Neural cell (in vitro differentiated cells): ENCODE data around the gene COL25A1. TPM values are rescaled to one million over a fixed set of nuclear protein-coding genes. Genes with fewer than 3 reads are reported as not detected.

ENCODE experiments used
- H2AFZ ChIP-seq: fragments of 200-600, 300-800 bp; sonication (generic), shearing (Covaris generic); 2 replicates; pipeline ENCODE4 v1.6.0; 2014; ENCODE audit warnings: low read depth, mild to moderate bottlenecking, antibody characterized with exemption, low read length, moderate library complexity
- H3F3A ChIP-seq: fragments of 200-600 bp; shearing (Covaris generic); 2 replicates; pipeline ENCODE4 v1.6.1; 2016; ENCODE audit warnings: mild to moderate bottlenecking, moderate library complexity, mixed read lengths, antibody characterized with exemption, low read length; ENCODE audit not compliant: insufficient read depth, poor library complexity, severe bottlenecking
- H3K27ac ChIP-seq: fragments of 200-600, 300-800 bp; sonication (generic), shearing (Covaris generic); 2 replicates; pipeline ENCODE4 v1.5.1; 2014; ENCODE audit warnings: mild to moderate bottlenecking, low read length, moderate library complexity
- H3K27me3 ChIP-seq: fragments of 300-800, 200-600 bp; sonication (generic), shearing (Covaris generic); 2 replicates; pipeline ENCODE4 v1.6.0; 2014; ENCODE audit warnings: mild to moderate bottlenecking, low read depth, low read length, moderate library complexity; ENCODE audit not compliant: insufficient read depth
- H3K36me3 ChIP-seq: fragments of 300-800, 200-600 bp; sonication (generic), shearing (Covaris generic); 2 replicates; pipeline ENCODE4 v1.5.1; 2014; ENCODE audit warnings: mild to moderate bottlenecking, antibody characterized with exemption, low read length, moderate library complexity; ENCODE audit not compliant: insufficient read depth
- H3K4me2 ChIP-seq: fragments of 300-800, 200-600 bp; sonication (generic), shearing (Covaris generic); 2 replicates; pipeline ENCODE4 v1.6.0; 2014; ENCODE audit warnings: mild to moderate bottlenecking, low read length
- H3K4me3 ChIP-seq: fragments of 300-800, 200-600 bp; sonication (generic), shearing (Covaris generic); 2 replicates; pipeline ENCODE4 v1.5.1; 2014; ENCODE audit warnings: mild to moderate bottlenecking, low read length, moderate library complexity
- H3K79me2 ChIP-seq: fragments of 200-600 bp; shearing (Covaris generic); replicated peaks from 2 replicates; pipeline ENCODE4 v1.6.0; 2014; ENCODE audit warnings: mild to moderate bottlenecking, low read length, moderate library complexity; ENCODE audit not compliant: insufficient read depth
- H3K9ac ChIP-seq: fragments of 300-800, 200-600 bp; sonication (generic), shearing (Covaris generic); 2 replicates; pipeline ENCODE4 v1.6.1; 2016; ENCODE audit warnings: mild to moderate bottlenecking, low read length, mixed read lengths
- H3K9me2 ChIP-seq: fragments of 200-600 bp; shearing (Covaris generic); 2 replicates; pipeline ENCODE4 v1.6.1; 2016; ENCODE audit warnings: mild to moderate bottlenecking, low read length, mixed read lengths; ENCODE audit not compliant: insufficient read depth
- H3K9me3 ChIP-seq: fragments of 200-600, 300-800 bp; sonication (generic), shearing (Covaris generic); 2 replicates; pipeline ENCODE4 v1.6.1; 2016; ENCODE audit warnings: mild to moderate bottlenecking, mixed run types, low read length, moderate library complexity, mixed read lengths
- H4K20me1 ChIP-seq: fragments of 200-600 bp; shearing (Covaris generic); 2 replicates; pipeline ENCODE4 v1.6.1; 2016; ENCODE audit warnings: mild to moderate bottlenecking, mixed run types; ENCODE audit not compliant: insufficient read depth
- EP300 ChIP-seq: fragments of 450-650 bp; conservative IDR thresholded peaks from 2 replicates; pipeline ENCODE4 v1.6.1; 2014; ENCODE audit warnings: antibody characterized with exemption, mild to moderate bottlenecking, moderate library complexity; ENCODE audit not compliant: poor library complexity, severe bottlenecking
- EZH2 ChIP-seq: fragments of 200-600, 300-800 bp; shearing (Covaris generic), sonication (generic); IDR thresholded peaks from 2 replicates; pipeline ENCODE4 v1.6.1; 2014; ENCODE audit warnings: antibody characterized with exemption, low read length, borderline replicate concordance, mild to moderate bottlenecking; ENCODE audit not compliant: insufficient read depth, poor library complexity, severe bottlenecking
- MXI1 ChIP-seq: fragments of 450-650 bp; conservative IDR thresholded peaks from 2 replicates; pipeline ENCODE4 v1.6.1; 2014; ENCODE audit warnings: antibody characterized with exemption, mild to moderate bottlenecking; ENCODE audit not compliant: poor library complexity, severe bottlenecking
- POLR2AphosphoS5 ChIP-seq: IDR thresholded peaks from 2 replicates; pipeline ENCODE4 v1.6.1; 2012
- RAD21 ChIP-seq: fragments of 450-650 bp; conservative IDR thresholded peaks from 2 replicates; pipeline ENCODE4 v1.6.1; 2014; ENCODE audit warnings: antibody characterized with exemption, mild to moderate bottlenecking, moderate library complexity
- SMC3 ChIP-seq: fragments of 450-650 bp; conservative IDR thresholded peaks from 2 replicates; pipeline ENCODE4 v1.6.1; 2014; ENCODE audit warnings: antibody characterized with exemption, mild to moderate bottlenecking, moderate library complexity; ENCODE audit not compliant: poor library complexity
- TAF1 ChIP-seq: IDR thresholded peaks from 2 replicates; pipeline ENCODE4 v1.6.1; 2012; ENCODE audit warnings: low read depth
- polyA plus RNA-seq: library from polyadenylated mRNA; depleted of rRNA; stranded (reverse); fragments of >200 nt; gene quantifications from 2 replicates; pipeline ENCODE4 v1.2.3, GENCODE V29; 2014
- TF ChIP-seq, protein P1 (sequence below): IDR thresholded peaks from 2 replicates; pipeline ENCODE4 v1.6.1; 2012; ENCODE audit warnings: borderline replicate concordance
- TF ChIP-seq, protein P2 (sequence below): fragments of 450-650 bp; IDR thresholded peaks from 2 replicates; pipeline ENCODE4 v1.5.1; 2014; ENCODE audit warnings: antibody characterized with exemption, mild to moderate bottlenecking, moderate library complexity; ENCODE audit not compliant: poor library complexity, severe bottlenecking

The COL25A1 gene
- polyA plus RNA-seq, 1 donor from 2014 or later = 32.3 TPM

DNA sequence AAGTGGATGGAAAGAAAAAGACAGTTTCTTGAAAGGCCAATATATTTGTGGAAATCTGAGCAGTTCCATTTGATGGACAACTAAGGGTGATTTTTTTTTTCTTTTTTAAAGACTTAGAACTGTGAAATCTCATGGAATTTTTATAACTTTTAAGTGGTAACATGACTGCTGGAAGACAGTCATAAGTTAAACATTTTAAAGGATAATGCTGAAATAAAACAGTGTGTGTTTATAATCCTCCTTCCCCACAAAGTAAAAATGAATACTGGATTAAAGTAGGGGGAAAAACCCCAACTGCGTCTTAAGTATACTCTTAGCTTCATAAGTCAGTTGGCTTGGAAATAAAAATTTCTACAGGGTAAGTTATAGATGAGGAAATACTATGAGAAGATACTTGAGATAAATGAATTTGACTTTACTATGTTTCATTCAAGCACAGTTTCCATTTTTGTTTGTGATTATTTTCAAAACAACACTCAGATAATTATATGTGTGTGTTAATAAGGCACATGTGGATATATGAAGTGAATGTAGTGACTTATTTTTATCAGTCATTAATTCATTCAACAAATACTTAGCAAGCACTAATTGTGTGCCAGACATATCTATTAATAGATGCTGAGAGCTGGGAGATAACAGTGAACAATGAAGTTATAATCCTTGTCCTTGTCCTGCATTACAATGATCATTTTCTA is 410.4 kb downstream of the COL25A1 start:
- Histone ChIP-seq H4K20me1 (no peaks in the 10 kb centered on the region), H3K27me3 (no peaks in the 10 kb centered on the region), H3K9ac (no peak overlapping the region), H3K9me2 (no peaks in the 10 kb centered on the region), H3K4me2 (no peak overlapping the region), H3F3A (no peaks in the 10 kb centered on the region), H3K9me3 (no peaks in the 10 kb centered on the region), H3K79me2 (no peaks in the 10 kb centered on the region), H3K36me3 (no peaks in the 10 kb centered on the region), H2AFZ (no peak overlapping the region), H3K4me3 (no peak overlapping the region), H3K27ac (no peak overlapping the region)
- TF ChIP-seq SMC3 (no peak), MXI1 (no peak), TAF1 (no peak), EP300 (no peak)
- TF ChIP-seq, protein P1, sequence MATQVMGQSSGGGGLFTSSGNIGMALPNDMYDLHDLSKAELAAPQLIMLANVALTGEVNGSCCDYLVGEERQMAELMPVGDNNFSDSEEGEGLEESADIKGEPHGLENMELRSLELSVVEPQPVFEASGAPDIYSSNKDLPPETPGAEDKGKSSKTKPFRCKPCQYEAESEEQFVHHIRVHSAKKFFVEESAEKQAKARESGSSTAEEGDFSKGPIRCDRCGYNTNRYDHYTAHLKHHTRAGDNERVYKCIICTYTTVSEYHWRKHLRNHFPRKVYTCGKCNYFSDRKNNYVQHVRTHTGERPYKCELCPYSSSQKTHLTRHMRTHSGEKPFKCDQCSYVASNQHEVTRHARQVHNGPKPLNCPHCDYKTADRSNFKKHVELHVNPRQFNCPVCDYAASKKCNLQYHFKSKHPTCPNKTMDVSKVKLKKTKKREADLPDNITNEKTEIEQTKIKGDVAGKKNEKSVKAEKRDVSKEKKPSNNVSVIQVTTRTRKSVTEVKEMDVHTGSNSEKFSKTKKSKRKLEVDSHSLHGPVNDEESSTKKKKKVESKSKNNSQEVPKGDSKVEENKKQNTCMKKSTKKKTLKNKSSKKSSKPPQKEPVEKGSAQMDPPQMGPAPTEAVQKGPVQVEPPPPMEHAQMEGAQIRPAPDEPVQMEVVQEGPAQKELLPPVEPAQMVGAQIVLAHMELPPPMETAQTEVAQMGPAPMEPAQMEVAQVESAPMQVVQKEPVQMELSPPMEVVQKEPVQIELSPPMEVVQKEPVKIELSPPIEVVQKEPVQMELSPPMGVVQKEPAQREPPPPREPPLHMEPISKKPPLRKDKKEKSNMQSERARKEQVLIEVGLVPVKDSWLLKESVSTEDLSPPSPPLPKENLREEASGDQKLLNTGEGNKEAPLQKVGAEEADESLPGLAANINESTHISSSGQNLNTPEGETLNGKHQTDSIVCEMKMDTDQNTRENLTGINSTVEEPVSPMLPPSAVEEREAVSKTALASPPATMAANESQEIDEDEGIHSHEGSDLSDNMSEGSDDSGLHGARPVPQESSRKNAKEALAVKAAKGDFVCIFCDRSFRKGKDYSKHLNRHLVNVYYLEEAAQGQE = no peak
- TF ChIP-seq, protein P2, sequence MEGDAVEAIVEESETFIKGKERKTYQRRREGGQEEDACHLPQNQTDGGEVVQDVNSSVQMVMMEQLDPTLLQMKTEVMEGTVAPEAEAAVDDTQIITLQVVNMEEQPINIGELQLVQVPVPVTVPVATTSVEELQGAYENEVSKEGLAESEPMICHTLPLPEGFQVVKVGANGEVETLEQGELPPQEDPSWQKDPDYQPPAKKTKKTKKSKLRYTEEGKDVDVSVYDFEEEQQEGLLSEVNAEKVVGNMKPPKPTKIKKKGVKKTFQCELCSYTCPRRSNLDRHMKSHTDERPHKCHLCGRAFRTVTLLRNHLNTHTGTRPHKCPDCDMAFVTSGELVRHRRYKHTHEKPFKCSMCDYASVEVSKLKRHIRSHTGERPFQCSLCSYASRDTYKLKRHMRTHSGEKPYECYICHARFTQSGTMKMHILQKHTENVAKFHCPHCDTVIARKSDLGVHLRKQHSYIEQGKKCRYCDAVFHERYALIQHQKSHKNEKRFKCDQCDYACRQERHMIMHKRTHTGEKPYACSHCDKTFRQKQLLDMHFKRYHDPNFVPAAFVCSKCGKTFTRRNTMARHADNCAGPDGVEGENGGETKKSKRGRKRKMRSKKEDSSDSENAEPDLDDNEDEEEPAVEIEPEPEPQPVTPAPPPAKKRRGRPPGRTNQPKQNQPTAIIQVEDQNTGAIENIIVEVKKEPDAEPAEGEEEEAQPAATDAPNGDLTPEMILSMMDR = no peak

DNA sequence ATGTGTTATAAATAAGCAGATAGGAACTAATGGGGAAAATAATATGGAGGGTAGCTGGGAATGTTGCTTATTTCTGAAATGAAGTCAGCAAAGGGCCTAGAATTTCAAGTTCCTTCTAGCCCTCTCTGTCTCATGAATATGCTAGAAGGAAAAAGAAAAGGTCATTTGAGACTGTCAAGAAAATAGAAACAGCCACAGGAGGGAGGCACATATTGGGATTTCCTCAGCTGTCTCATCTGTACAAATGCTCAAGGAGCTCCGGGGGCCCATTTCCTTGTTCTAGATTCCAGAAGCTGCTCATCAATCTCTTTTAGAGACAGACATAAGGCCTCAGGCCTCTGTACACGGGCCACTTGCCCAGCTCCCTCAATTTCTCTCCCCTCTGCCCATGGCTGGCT is 412.0 kb downstream of the COL25A1 start:
- Histone ChIP-seq H3F3A (no peaks in the 10 kb centered on the region), H3K9ac (no peak overlapping the region), H3K4me2 (no peak overlapping the region), H2AFZ (no peak overlapping the region), H3K9me2 (no peaks in the 10 kb centered on the region), H3K36me3 (no peaks in the 10 kb centered on the region), H4K20me1 (no peaks in the 10 kb centered on the region), H3K9me3 (no peaks in the 10 kb centered on the region), H3K79me2 (no peaks in the 10 kb centered on the region), H3K27ac (no peak overlapping the region), H3K4me3 (no peak overlapping the region), H3K27me3 (no peaks in the 10 kb centered on the region)
- no peak for TF ChIP-seq RAD21
- no peak for TF ChIP-seq EP300
- TF ChIP-seq MXI1 = no peak

DNA sequence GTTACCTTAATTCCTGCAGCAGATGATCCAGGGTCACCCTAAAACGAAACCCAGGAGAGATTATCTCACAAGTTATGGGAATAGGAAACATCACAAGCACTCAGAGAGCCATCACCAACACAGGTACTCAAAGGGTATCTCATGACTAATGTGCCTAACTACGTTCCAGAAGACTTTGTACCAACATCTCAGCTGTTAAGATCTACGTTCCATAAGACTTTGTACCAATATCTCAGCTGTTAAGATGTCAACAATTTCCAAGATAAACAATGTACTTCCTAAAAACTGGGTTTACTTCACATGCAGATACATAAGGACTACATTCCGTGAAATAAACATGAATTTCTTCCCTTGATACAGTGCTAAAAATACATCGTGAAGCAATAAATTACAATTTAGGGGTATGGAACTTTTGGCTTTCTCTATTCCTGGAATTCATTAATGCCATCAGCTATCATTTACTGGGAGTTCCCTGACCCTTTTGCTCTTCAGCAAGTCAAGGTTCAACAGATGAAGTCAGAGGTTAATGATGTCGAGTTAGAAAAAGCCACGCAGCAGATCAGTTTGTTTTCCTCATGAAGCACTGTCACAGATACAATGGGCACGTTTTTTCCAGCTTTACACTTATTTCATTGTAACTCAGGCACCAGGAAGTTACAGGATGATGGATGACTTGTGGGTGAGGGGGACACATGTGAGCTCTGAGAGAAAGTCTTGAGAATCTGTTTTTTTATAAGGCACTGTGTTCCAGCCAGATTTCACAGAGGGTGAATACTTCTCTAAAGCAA is 412.6 kb downstream of the COL25A1 start:
- Histone ChIP-seq H3K27me3 (no peaks in the 10 kb centered on the region), H3K9ac (no peak overlapping the region), H3K4me2 (no peak overlapping the region), H3K9me2 (no peaks in the 10 kb centered on the region), H3K27ac (no peak overlapping the region), H2AFZ (no peak overlapping the region), H3K4me3 (no peak overlapping the region), H3K79me2 (no peaks in the 10 kb centered on the region), H3K36me3 (no peaks in the 10 kb centered on the region), H3K9me3 (no peaks in the 10 kb centered on the region), H4K20me1 (no peaks in the 10 kb centered on the region), H3F3A (no peaks in the 10 kb centered on the region)
- no peak for TF ChIP-seq MXI1
- TF ChIP-seq, protein P1 = no peak
- TF ChIP-seq EZH2 = no peak
- no peak for TF ChIP-seq TAF1
- no peak for TF ChIP-seq POLR2AphosphoS5
- TF ChIP-seq, protein P2 = no peak
- no peak for TF ChIP-seq RAD21
- TF ChIP-seq SMC3 = no peak
- no peak for TF ChIP-seq EP300
